NCI-H128 (cell line): ENCODE results near the gene RBM47.
"Not testable (repeated sequence)": the region's sequence is repeated elsewhere in the genome, so short reads cannot be mapped to it uniquely, and the experiment has no call there.

ENCODE experiments used
- DNase-seq: peaks from one replicate; lab custom pipeline; 2025; ENCODE audit not compliant: unreplicated experiment; lab: John Stamatoyannopoulos, UW

RBM47 gene

GRCh38 chr4:40629401-40630334 is at the start of gene RBM47:
Gene RBM47, minus strand, starts transcription at chr4:40629864. Its CDS starts 190,971 bp downstream, at chr4:40438893.
- DNase-seq, result no peak

GRCh38 chr4:40678421-40678820 is 48.8 kb upstream of the RBM47 start:
- no peak for DNase-seq

- no peak for DNase-seq
Observed at GRCh38 chr4:40675166-40675565, 45.5 kb upstream of the RBM47 start.

- no peak for DNase-seq
Observed at GRCh38 chr4:40672528-40673522, 43.2 kb upstream of the RBM47 start.

- DNase-seq, result no peak
Observed at GRCh38 chr4:40669504-40669903, 39.8 kb upstream of the RBM47 start.

GRCh38 chr4:40665842-40666241 is 36.2 kb upstream of the RBM47 start:
- DNase-seq, result no peak

- DNase-seq, result peak; percentile 7
Observed at GRCh38 chr4:40662962-40663604, 33.4 kb upstream of the RBM47 start.

- no peak for DNase-seq
Observed at GRCh38 chr4:40661803-40662202, 32.1 kb upstream of the RBM47 start.

- DNase-seq, result no peak
Observed at GRCh38 chr4:40656201-40656863, 26.7 kb upstream of the RBM47 start.

- no peak for DNase-seq
Observed at GRCh38 chr4:40651280-40651679, 21.6 kb upstream of the RBM47 start.

GRCh38 chr4:40649321-40649720 is 19.7 kb upstream of the RBM47 start:
- DNase-seq, result no peak

- no peak for DNase-seq
Observed at GRCh38 chr4:40648742-40649281, 19.1 kb upstream of the RBM47 start.

- no peak for DNase-seq
Observed at GRCh38 chr4:40648131-40648530, 18.5 kb upstream of the RBM47 start.

GRCh38 chr4:40645586-40645985 is 15.9 kb upstream of the RBM47 start:
- DNase-seq, result no peak

- DNase-seq, result no peak
Observed at GRCh38 chr4:40632080-40632479, 2.4 kb upstream of the RBM47 start.

- no peak for DNase-seq
Observed at GRCh38 chr4:40630335-40631021, 814 bp upstream of the RBM47 start.

GRCh38 chr4:40628888-40629287 is 776 bp downstream of the RBM47 start:
- no peak for DNase-seq

GRCh38 chr4:40628407-40628806 is 1.3 kb downstream of the RBM47 start:
- DNase-seq, result not testable (repeated sequence)

- no peak for DNase-seq
Observed at GRCh38 chr4:40627540-40627939, 2.1 kb downstream of the RBM47 start.
